Liver (tissue), 3 donors: ENCODE measurements around the gene KANK4.

ENCODE experiments used
- ATF3 ChIP-seq: IDR thresholded peaks from 2 replicates; pipeline ENCODE4 v1.6.1; 2016; ENCODE audit warnings: antibody characterized with exemption
- CTCF ChIP-seq: fragments of 150-350 bp; IDR thresholded peaks from 2 replicates; pipeline ENCODE4 v1.5.1; 2017; ENCODE audit warnings: improper control_type of control experiment, low read depth, low read length; ENCODE audit not compliant: missing input control
- EGR1 ChIP-seq, 2 donors: IDR thresholded peaks; 2 replicates each; pipeline ENCODE4 v1.6.1; 2016 to 2018; ENCODE audit warnings: antibody characterized with exemption in 2 of 2, low read depth in 2 of 2
- JUND ChIP-seq, 2 donors: IDR thresholded peaks; 2 replicates each; pipeline ENCODE4 v1.6.1; 2016; ENCODE audit warnings: antibody characterized with exemption in 2 of 2
- MAX ChIP-seq: IDR thresholded peaks from 2 replicates; pipeline ENCODE4 v1.6.1; 2016; ENCODE audit warnings: antibody characterized with exemption
- RAD21 ChIP-seq, 2 donors: IDR thresholded peaks; 2 replicates each; pipeline ENCODE4 v1.6.1; 2016; ENCODE audit warnings: antibody characterized with exemption in 2 of 2, mild to moderate bottlenecking in 2 of 2
- REST ChIP-seq: IDR thresholded peaks from 2 replicates; pipeline ENCODE4 v1.6.1; 2016; ENCODE audit warnings: antibody characterized with exemption, mild to moderate bottlenecking
- TAF1 ChIP-seq: conservative IDR thresholded peaks from 2 replicates; pipeline ENCODE4 v1.6.1; 2016; ENCODE audit warnings: antibody characterized with exemption, mild to moderate bottlenecking
- YY1 ChIP-seq: IDR thresholded peaks from 2 replicates; pipeline ENCODE4 v1.6.1; 2016; ENCODE audit warnings: antibody characterized with exemption, mild to moderate bottlenecking
- donor health status: healthy.
- donor health status: healthy.

- TF ChIP-seq CTCF (no peak), YY1 (no peak), ATF3 (no peak), JUND (IDR thresholded peaks at IDR 0.05) (no peak), EGR1 (IDR thresholded peaks at IDR 0.05; ENCODE audit: low read depth in 2 of 2) (no peak), RAD21 (IDR thresholded peaks at IDR 0.05) (no peak), MAX (no peak), REST (no peak), TAF1 (no peak)
Measured at GRCh38 chr1:62228883-62229187, 90.4 kb downstream of the KANK4 start.
